K562 (cell line): ENCODE measurements around the gene LHB. TPM values are rescaled to one million over a fixed set of nuclear protein-coding genes. Genes with fewer than 3 reads are reported as not detected.

Experiments
- FOXM1 ChIP-seq, 2 experiments: fragments of 450-650 bp in 1 of 2; sonication (generic) in 1 of 2; formaldehyde crosslinking in 1 of 2; IDR thresholded peaks; 2 replicates each; pipeline versions ENCODE4 v1.6.1 to v1.9.0; 2017 to 2022; ENCODE audit warnings: low read depth in 2 of 2, mild to moderate bottlenecking in 2 of 2, missing genetic modification reagents in 1 of 2, moderate library complexity in 1 of 2
- polyA plus RNA-seq, 8 experiments: library from polyadenylated mRNA; depleted of rRNA in 4 of 8; stranded (reverse) in 5 of 8; unstranded in 3 of 8; fragments of >200 nt; fragmentation: Nextera tagmentation in 2 of 8; fragmentation: Illumina TruSeq in 1 of 8; extraction: Ambion mirVana in 2 of 8; extraction: Trizol in 1 of 8; gene quantifications; 2 replicates each; pipeline versions ENCODE4 v1.2.1 to v1.2.3, GENCODE V29; 2011 to 2014; ENCODE audit warnings: inconsistent platforms in 1 of 8, missing spikeins in 1 of 8
- total RNA-seq, 7 experiments: library from RNA; depleted of rRNA in 6 of 7; stranded (reverse); fragments of >200 nt in 6 of 7; fragmentation: Illumina TruSeq in 2 of 7; extraction: Trizol in 2 of 7; gene quantifications; 2 replicates each; pipeline versions ENCODE4 v1.2.1 to v1.2.3, GENCODE V29; 2011 to 2021; ENCODE audit warnings: low replicate concordance in 1 of 7
- TF ChIP-seq, protein P1 (sequence below): fragments of 450-650 bp; IDR thresholded peaks from 2 replicates; pipeline ENCODE4 v1.6.1; 2017; ENCODE audit warnings: antibody characterized with exemption, mild to moderate bottlenecking
- TF ChIP-seq, protein P2 (sequence below): sonication (generic); formaldehyde crosslinking; IDR thresholded peaks from 2 replicates; pipeline ENCODE4 v1.8.0; 2022; ENCODE audit warnings: mild to moderate bottlenecking, missing genetic modification reagents

The LHB gene
- total and polyA plus RNA-seq, 9 of the 15 experiments (the other 6 are each of a cell fraction or from before 2014, with no cell fraction given): 0.54 TPM; not detected in 8

DNA sequence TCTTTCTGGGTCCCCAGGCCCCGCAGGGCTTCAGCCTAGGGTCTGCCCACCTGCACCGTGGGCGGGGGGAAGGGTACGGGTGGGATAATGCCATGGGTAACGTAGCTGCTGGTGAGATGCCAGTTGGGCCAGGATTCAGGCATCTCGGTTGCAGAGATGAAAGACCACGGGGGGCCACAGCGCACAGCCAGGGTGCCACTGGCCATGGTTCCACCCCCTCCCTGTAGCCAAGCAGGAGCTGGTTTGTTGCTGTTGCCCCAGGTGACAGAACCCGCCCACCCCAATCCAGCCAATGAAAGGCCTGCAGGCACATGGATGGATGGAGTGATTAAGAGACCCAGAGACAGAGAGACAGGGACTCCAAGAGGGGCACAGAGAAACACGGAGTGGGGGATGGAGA is 41.7 kb upstream of the LHB start (continued):
- TF ChIP-seq, protein P1, sequence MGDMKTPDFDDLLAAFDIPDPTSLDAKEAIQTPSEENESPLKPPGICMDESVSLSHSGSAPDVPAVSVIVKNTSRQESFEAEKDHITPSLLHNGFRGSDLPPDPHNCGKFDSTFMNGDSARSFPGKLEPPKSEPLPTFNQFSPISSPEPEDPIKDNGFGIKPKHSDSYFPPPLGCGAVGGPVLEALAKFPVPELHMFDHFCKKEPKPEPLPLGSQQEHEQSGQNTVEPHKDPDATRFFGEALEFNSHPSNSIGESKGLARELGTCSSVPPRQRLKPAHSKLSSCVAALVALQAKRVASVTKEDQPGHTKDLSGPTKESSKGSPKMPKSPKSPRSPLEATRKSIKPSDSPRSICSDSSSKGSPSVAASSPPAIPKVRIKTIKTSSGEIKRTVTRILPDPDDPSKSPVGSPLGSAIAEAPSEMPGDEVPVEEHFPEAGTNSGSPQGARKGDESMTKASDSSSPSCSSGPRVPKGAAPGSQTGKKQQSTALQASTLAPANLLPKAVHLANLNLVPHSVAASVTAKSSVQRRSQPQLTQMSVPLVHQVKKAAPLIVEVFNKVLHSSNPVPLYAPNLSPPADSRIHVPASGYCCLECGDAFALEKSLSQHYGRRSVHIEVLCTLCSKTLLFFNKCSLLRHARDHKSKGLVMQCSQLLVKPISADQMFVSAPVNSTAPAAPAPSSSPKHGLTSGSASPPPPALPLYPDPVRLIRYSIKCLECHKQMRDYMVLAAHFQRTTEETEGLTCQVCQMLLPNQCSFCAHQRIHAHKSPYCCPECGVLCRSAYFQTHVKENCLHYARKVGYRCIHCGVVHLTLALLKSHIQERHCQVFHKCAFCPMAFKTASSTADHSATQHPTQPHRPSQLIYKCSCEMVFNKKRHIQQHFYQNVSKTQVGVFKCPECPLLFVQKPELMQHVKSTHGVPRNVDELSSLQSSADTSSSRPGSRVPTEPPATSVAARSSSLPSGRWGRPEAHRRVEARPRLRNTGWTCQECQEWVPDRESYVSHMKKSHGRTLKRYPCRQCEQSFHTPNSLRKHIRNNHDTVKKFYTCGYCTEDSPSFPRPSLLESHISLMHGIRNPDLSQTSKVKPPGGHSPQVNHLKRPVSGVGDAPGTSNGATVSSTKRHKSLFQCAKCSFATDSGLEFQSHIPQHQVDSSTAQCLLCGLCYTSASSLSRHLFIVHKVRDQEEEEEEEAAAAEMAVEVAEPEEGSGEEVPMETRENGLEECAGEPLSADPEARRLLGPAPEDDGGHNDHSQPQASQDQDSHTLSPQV: no peak
- TF ChIP-seq, protein P2, sequence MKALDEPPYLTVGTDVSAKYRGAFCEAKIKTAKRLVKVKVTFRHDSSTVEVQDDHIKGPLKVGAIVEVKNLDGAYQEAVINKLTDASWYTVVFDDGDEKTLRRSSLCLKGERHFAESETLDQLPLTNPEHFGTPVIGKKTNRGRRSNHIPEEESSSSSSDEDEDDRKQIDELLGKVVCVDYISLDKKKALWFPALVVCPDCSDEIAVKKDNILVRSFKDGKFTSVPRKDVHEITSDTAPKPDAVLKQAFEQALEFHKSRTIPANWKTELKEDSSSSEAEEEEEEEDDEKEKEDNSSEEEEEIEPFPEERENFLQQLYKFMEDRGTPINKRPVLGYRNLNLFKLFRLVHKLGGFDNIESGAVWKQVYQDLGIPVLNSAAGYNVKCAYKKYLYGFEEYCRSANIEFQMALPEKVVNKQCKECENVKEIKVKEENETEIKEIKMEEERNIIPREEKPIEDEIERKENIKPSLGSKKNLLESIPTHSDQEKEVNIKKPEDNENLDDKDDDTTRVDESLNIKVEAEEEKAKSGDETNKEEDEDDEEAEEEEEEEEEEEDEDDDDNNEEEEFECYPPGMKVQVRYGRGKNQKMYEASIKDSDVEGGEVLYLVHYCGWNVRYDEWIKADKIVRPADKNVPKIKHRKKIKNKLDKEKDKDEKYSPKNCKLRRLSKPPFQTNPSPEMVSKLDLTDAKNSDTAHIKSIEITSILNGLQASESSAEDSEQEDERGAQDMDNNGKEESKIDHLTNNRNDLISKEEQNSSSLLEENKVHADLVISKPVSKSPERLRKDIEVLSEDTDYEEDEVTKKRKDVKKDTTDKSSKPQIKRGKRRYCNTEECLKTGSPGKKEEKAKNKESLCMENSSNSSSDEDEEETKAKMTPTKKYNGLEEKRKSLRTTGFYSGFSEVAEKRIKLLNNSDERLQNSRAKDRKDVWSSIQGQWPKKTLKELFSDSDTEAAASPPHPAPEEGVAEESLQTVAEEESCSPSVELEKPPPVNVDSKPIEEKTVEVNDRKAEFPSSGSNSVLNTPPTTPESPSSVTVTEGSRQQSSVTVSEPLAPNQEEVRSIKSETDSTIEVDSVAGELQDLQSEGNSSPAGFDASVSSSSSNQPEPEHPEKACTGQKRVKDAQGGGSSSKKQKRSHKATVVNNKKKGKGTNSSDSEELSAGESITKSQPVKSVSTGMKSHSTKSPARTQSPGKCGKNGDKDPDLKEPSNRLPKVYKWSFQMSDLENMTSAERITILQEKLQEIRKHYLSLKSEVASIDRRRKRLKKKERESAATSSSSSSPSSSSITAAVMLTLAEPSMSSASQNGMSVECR (CRISPR knock-in tag): no peak
- no peak for TF ChIP-seq FOXM1 (IDR thresholded peaks at IDR 0.05; ENCODE audit: low read depth)
- no peak for TF ChIP-seq FOXM1 (CRISPR knock-in tag; IDR thresholded peaks at IDR 0.05; ENCODE audit: low read depth)
